ENCODE measurements around the gene HDAC4. TPM values are rescaled to one million over a fixed set of nuclear protein-coding genes. Genes with fewer than 3 reads are reported as not detected.

The HDAC4 gene
- total and polyA plus RNA-seq, 4 donors = 2.9 to 37.2 (median 4.4) TPM

DNA sequence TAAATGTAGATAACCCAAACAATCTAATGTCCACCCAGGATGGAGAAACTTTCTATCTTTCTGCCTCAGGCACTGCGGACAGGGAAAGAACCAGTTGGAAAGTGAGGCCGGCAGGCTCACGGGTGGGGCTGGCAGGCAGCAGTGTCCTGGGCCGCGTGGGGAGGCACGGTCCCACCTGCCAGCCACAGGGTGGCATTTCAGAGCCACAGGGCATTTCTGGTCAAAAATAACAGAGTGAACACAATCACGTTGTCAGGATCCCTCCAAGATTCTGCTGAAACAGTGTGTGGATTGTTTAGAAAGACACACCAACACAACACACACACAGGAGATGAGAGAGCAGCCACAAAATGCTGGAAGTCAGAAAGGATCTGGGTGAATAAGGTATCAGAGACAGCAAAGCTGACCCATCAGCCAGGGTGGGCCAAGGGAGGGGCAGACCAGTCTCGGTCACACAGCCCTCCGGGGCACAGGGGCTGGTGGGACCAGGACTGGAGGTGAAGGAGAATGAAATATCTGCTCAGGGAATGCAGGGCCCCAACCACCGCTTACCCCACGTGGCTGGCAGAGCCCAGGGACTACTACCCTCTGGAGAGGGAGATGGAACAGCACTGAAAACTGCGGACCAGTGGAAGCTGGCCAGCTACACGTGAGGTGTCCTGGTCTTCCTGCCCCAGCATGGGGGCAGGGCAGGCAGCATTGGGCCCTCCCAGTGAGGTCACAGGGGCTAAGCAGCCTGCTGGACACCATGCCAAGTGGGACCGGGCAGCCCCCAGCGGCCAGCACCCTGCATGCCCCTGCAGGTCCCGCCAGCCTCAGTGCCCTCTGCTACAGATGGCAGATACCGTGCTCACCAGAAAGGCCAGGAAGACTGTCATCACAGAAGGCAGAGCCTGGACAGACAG is 173.9 kb downstream of the HDAC4 start:
- Histone ChIP-seq H3K9ac (ENCODE audit: low read depth in 1 of 2, low read length in 2 of 2) (no peak overlapping the region), H3K27ac (ENCODE audit: low read depth in 1 of 2, low read length in 2 of 2) (peak overlapping the region in 1 of 2 donors; percentile 21), H3K4me1 (ENCODE audit: control insufficient read depth in 4 of 4, insufficient read depth in 4 of 4, low read length in 3 of 4) (peaks cover 28 to 62% (median 57%) of the 10 kb centered on the region in 4 donors), H3K9me3 (ENCODE audit: control insufficient read depth in 4 of 4, low read length in 3 of 4) (no peaks in the 10 kb centered on the region), H3K36me3 (ENCODE audit: control insufficient read depth in 4 of 4, insufficient read depth in 3 of 4, low read depth in 1 of 4, low read length in 3 of 4) (no peaks in the 10 kb centered on the region), H3K27me3 (ENCODE audit: control insufficient read depth in 4 of 4, insufficient read depth in 4 of 4, low read length in 3 of 4) (no peaks in the 10 kb centered on the region), H3K4me3 (ENCODE audit: low read depth in 1 of 3, low read length in 3 of 3) (no peak overlapping the region)
- TF ChIP-seq, protein P1, sequence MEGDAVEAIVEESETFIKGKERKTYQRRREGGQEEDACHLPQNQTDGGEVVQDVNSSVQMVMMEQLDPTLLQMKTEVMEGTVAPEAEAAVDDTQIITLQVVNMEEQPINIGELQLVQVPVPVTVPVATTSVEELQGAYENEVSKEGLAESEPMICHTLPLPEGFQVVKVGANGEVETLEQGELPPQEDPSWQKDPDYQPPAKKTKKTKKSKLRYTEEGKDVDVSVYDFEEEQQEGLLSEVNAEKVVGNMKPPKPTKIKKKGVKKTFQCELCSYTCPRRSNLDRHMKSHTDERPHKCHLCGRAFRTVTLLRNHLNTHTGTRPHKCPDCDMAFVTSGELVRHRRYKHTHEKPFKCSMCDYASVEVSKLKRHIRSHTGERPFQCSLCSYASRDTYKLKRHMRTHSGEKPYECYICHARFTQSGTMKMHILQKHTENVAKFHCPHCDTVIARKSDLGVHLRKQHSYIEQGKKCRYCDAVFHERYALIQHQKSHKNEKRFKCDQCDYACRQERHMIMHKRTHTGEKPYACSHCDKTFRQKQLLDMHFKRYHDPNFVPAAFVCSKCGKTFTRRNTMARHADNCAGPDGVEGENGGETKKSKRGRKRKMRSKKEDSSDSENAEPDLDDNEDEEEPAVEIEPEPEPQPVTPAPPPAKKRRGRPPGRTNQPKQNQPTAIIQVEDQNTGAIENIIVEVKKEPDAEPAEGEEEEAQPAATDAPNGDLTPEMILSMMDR (IDR thresholded peaks at IDR 0.05; ENCODE audit: low read depth, low read length, missing input control) = no peak
- TF ChIP-seq RXRA (IDR thresholded peaks at IDR 0.05) = no peak
- no peak for TF ChIP-seq FOXA2 (IDR thresholded peaks at IDR 0.05)
- TF ChIP-seq RAD21 (IDR thresholded peaks at IDR 0.05) = peak; percentile 31 to 63
- TF ChIP-seq GABPA (IDR thresholded peaks at IDR 0.05 in 1 of 2, conservative IDR thresholded peaks at IDR 0.05 in 1 of 2) = no peak
- WGBS = 60% methylated on average over 17 of the region's 17 CpGs
- DNase-seq (ENCODE audit: low spot score) = no peak

DNA sequence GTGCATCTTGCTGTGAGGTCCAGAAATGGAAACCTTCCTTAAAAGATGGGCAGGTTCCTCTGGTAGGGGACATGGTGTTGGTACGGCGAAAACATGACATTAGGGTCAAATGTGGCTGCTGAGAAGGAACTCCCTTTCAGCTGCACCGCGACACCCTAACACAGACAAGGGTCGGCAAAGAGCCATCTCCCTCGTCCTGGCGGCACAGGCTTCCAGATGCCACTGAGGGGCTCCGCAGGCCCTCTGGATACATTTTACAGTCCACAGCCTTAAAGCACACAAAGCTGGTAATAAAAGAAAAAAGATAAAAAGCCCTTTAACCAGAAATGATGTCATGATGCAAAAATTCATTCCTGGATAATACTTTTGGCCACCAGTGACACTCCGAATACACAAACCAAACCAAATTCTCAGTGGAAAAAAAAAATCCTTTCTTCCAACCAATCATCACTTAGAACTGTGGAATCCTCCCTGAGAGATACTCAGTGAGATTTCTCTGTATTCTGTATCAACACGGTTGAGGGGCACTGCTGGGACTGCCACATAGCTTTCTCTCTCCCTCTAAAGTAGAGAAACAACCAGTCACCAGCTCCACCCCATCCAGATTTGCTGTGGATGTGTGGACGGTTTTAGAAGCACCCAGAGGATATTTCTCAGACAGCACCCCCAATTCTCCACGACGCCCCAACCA is 174.8 kb downstream of the HDAC4 start:
- Histone ChIP-seq H3K9ac (ENCODE audit: low read depth in 1 of 2, low read length in 2 of 2) (no peak overlapping the region), H3K4me1 (ENCODE audit: control insufficient read depth in 4 of 4, insufficient read depth in 4 of 4, low read length in 3 of 4) (peaks cover 30 to 71% (median 66%) of the 10 kb centered on the region in 4 donors), H3K4me3 (ENCODE audit: low read depth in 1 of 3, low read length in 3 of 3) (no peak overlapping the region), H3K27ac (ENCODE audit: low read depth in 1 of 2, low read length in 2 of 2) (no peak overlapping the region), H3K36me3 (ENCODE audit: control insufficient read depth in 4 of 4, insufficient read depth in 3 of 4, low read depth in 1 of 4, low read length in 3 of 4) (no peaks in the 10 kb centered on the region), H3K9me3 (ENCODE audit: control insufficient read depth in 4 of 4, low read length in 3 of 4) (no peaks in the 10 kb centered on the region), H3K27me3 (ENCODE audit: control insufficient read depth in 4 of 4, insufficient read depth in 4 of 4, low read length in 3 of 4) (no peaks in the 10 kb centered on the region)
- TF ChIP-seq RXRA (IDR thresholded peaks at IDR 0.05) (no peak), JUND (IDR thresholded peaks at IDR 0.05) (peak in 1 of 2 donors; percentile 12), YY1 (IDR thresholded peaks at IDR 0.05) (no peak)
- no peak for DNase-seq (ENCODE audit: low spot score)
- WGBS = 84% methylated on average over 13 of the region's 13 CpGs

DNA sequence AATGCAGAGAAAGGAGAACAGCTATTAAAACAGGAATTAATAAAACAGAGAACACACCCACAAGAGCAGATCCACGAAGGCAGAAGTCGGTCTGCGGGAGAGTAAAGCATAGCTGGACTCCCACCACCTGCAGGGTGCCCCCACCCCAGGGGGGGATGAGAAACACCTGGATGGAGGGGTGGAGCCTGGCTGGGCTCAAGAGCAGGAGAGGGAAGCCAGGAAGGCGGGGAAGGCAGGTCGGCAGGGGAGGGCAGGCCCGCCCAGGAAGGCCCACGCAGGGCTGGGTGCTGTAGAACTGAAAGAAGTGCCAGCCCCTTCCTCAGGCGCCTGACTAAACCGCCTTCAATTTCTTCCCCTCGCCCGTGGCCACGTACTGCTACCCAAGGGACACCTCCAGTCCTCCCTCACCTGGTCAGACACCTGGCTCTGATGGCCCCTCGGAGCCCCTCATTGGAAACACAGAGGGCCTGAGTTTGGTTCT is 175.4 kb downstream of the HDAC4 start:
- Histone ChIP-seq H3K9me3 (ENCODE audit: control insufficient read depth in 4 of 4, low read length in 3 of 4) (no peaks in the 10 kb centered on the region), H3K27me3 (ENCODE audit: control insufficient read depth in 4 of 4, insufficient read depth in 4 of 4, low read length in 3 of 4) (no peaks in the 10 kb centered on the region), H3K36me3 (ENCODE audit: control insufficient read depth in 4 of 4, insufficient read depth in 3 of 4, low read depth in 1 of 4, low read length in 3 of 4) (no peaks in the 10 kb centered on the region), H3K27ac (ENCODE audit: low read depth in 1 of 2, low read length in 2 of 2) (no peak overlapping the region), H3K4me1 (ENCODE audit: control insufficient read depth in 4 of 4, insufficient read depth in 4 of 4, low read length in 3 of 4) (peaks cover 30 to 73% (median 67%) of the 10 kb centered on the region in 4 donors), H3K9ac (ENCODE audit: low read depth in 1 of 2, low read length in 2 of 2) (no peak overlapping the region), H3K4me3 (ENCODE audit: low read depth in 1 of 3, low read length in 3 of 3) (no peak overlapping the region)
- no peak for TF ChIP-seq GABPA (IDR thresholded peaks at IDR 0.05 in 1 of 2, conservative IDR thresholded peaks at IDR 0.05 in 1 of 2)
- TF ChIP-seq, protein P2, sequence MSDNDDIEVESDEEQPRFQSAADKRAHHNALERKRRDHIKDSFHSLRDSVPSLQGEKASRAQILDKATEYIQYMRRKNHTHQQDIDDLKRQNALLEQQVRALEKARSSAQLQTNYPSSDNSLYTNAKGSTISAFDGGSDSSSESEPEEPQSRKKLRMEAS (IDR thresholded peaks at IDR 0.05) = no peak
- no peak for TF ChIP-seq RXRA (IDR thresholded peaks at IDR 0.05)
- TF ChIP-seq RAD21 (IDR thresholded peaks at IDR 0.05) = no peak
- TF ChIP-seq, protein P1 (IDR thresholded peaks at IDR 0.05; ENCODE audit: low read depth, low read length, missing input control) = no peak
- 83% methylated on average over 13 of the region's 13 CpGs for WGBS
- no peak for DNase-seq (ENCODE audit: low spot score)
